ENCODE measurements around the gene PGM2.

The PGM2 gene

DNA sequence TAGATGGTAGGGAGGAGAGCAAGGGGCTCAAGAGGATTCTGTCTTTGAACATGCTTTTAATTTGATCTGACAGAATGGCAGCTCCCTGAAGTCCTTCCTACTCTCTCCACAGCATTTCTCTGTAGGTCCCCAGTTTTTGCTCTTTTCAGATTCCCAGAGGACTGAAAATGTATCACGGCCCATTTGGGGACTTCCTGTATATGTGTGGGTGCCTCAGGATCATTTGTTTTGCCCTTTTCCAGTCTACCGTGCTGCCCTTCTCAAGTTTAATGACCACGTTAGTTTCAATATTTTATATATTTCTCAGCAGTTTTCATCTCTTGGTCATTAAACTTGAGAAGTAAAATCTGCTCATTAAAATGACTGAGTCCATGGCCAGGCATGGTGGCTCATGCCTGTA is 66.7 kb downstream of the PGM2 start:
- peak overlapping the region; percentile 72 for H3K4me3 Mint-ChIP-seq
- ATAC-seq (no peak), DNase-seq (ENCODE audit: low spot score in 2 of 2) (no peak)
- H3K4me1 Mint-ChIP-seq = peaks cover 30% of the 10 kb centered on the region
- peak overlapping the region; percentile 78 for H3K27ac Mint-ChIP-seq
- no peaks in the 10 kb centered on the region for H3K9me3 Mint-ChIP-seq
- no peaks in the 10 kb centered on the region for H3K36me3 Mint-ChIP-seq

DNA sequence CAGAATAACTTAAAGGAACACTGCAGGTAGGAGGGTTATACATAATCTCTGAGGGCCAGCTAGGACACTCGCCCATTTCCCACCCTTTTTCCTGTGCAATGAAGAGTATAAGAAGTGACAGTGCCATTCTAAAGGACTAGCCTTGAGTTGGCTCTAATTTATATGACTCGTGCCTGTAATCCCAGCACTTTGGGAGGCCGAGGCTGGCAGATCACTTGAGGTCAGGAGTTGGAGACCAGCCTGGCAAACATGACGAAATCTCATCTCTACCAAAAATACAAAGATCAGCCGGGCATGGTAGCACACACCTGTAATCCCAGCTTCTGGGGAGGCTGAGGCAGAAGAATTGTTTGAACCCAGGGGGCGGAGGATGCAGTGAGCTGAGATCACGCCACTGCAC is 68.8 kb downstream of the PGM2 start:
- no peak overlapping the region for H3K4me3 Mint-ChIP-seq
- DNase-seq (ENCODE audit: low spot score in 2 of 2) (no peak), ATAC-seq (no peak)
- H3K4me1 Mint-ChIP-seq = peaks cover 41% of the 10 kb centered on the region
- H3K36me3 Mint-ChIP-seq = no peaks in the 10 kb centered on the region
- no peaks in the 10 kb centered on the region for H3K9me3 Mint-ChIP-seq
- H3K27ac Mint-ChIP-seq = no peak overlapping the region

DNA sequence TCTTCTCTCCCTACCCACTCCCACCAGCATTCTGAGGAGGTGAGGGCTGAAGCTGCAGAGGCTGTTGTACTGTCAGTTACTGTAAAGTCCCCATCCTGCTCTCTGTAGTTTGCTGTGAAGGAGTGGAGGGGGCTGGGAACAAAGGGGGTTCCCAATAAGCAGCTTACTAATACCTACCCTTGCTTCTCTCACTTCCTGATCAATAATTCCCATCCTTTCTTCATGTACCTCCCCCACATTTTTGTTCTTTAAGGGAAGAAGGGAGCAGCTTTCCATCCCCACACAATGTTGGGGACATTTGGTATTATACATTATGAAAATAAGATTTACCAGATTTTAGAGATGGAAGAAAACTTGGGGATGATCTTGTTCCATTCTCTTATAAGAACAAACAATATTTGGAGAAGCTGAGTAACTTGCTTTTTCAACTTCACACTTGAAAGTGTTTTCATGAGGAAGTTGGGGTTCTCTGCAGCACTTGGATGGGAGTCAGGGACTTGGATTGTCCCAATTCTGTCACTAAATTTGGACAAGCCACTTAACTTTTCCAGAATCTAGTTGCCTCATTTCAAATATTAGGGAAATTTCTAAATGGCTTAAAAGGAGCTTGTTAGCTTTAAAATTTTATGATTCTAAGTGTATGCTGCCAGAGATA is 69.8 kb downstream of the PGM2 start:
- H3K36me3 Mint-ChIP-seq = no peaks in the 10 kb centered on the region
- no peak overlapping the region for H3K4me3 Mint-ChIP-seq
- ATAC-seq (no peak), DNase-seq (ENCODE audit: low spot score in 2 of 2) (no peak)
- no peaks in the 10 kb centered on the region for H3K9me3 Mint-ChIP-seq
- peak overlapping the region; percentile 36 for H3K27ac Mint-ChIP-seq
- peaks cover 41% of the 10 kb centered on the region for H3K4me1 Mint-ChIP-seq

DNA sequence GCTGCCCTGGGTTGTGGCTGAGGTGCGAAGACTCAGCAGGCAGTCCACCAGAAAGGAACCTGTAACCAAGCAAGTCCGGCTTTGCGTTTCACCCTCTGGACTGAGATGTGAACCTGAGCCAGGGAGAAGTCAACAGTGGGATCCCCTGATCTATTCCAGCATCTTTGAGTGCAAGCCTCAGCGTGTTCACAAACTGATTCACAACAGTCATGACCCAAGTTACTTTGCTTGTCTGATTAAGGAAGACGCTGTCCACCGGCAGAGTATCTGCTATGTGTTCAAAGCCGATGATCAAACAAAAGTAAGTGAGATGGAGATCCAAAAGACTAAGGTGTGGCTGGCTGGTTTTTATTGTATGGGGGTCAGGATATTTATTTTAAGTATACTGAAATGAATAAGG is 75.7 kb downstream of the PGM2 start:
- H3K27ac Mint-ChIP-seq = no peak overlapping the region
- ATAC-seq (no peak), DNase-seq (ENCODE audit: low spot score in 2 of 2) (no peak)
- H3K9me3 Mint-ChIP-seq = no peaks in the 10 kb centered on the region
- H3K4me3 Mint-ChIP-seq = no peak overlapping the region
- no peaks in the 10 kb centered on the region for H3K36me3 Mint-ChIP-seq
- peaks cover 20% of the 10 kb centered on the region for H3K4me1 Mint-ChIP-seq

DNA sequence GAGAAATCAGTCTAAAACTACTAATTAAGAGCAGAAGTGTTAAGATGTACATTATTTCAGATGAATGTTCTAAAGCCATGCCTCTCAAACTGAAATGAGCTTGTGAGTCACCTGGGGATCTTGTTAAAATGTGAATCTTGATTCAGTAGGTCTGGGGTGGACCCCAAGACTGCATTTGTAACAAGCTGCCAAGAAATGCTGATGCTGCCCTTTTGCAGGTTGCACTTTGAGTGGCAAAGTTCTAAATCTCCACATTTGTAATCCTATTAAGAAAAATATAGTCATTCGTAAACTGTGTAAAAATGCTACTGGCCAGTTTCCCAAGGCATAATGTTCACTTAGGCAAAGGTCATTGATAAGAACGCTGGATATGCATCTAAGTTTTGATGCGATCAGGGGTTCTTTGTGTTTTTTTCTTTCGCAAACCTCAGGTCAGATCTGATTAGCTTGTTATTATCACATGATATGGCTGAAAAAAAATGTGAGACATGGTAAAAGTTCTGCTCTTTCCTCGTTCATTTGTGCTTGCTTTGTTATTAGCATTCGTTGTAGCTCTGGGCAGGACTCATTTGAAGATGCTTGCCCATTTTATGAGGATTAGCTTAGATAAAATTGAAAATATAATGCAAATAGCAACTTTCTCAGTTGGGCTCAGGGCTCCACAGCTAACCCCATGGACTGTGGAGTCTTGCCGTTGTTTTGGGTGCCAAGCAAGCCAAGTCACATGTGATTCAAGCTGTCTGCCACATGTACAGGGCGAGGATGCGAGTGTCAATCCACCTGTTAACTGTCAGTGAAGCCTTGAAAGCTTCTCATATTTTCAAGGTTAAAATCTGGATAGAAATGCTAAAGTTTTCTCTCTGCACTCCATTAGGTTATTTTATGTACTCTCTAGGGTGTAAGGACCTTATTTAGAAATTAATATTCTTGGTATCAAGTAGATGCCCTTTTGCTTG is 76.5 kb downstream of the PGM2 start:
- Mint-ChIP-seq H3K27ac (no peak overlapping the region), H3K9me3 (no peaks in the 10 kb centered on the region), H3K36me3 (peaks cover 7% of the 10 kb centered on the region), H3K4me1 (peaks cover 28% of the 10 kb centered on the region), H3K4me3 (no peak overlapping the region)
- peak; percentile 34 for ATAC-seq
- no peak for DNase-seq (ENCODE audit: low spot score in 2 of 2)

DNA sequence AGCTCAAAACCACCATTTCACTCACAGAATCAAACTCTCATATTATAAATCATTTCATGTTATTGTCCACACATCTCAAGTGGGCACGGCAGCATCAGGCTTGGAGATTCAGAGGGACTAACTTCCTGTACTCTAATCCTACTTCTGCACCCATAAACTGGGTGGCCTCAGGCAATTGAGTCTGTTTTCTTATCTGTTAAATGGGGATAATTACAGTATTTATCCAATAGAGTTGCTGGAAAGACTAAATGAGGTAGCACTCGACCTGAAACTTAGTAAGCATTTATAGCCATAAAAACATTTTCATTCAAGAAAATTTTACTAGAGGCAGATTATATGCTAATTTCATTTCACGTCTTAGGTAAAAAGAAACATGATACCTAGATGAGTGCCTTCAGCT is 77.4 kb downstream of the PGM2 start:
- DNase-seq (ENCODE audit: low spot score in 2 of 2) (no peak), ATAC-seq (no peak)
- peaks cover 31% of the 10 kb centered on the region for H3K4me1 Mint-ChIP-seq
- no peak overlapping the region for H3K4me3 Mint-ChIP-seq
- H3K27ac Mint-ChIP-seq = no peak overlapping the region
- H3K9me3 Mint-ChIP-seq = no peaks in the 10 kb centered on the region
- H3K36me3 Mint-ChIP-seq = peaks cover 8% of the 10 kb centered on the region

DNA sequence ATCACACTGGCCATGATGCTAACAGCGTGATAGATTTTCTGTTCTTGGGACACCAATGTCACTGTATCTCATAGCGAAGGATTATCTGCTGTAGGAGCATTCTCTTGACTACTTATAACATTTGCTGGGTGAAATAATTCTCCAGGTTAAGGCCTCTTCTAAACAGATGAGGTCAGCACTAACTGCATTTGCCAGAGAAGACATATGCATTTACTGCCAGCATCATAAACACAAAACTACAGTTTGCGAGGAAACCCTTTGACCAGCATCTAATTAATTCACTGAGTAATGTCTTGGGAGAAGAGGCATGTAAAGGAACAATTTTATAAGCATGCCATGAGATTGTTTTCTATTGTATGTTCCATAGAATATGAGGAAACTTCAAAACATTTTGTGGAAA is 78.3 kb downstream of the PGM2 start:
- DNase-seq (ENCODE audit: low spot score in 2 of 2) = no peak
- no peak overlapping the region for H3K4me3 Mint-ChIP-seq

DNA sequence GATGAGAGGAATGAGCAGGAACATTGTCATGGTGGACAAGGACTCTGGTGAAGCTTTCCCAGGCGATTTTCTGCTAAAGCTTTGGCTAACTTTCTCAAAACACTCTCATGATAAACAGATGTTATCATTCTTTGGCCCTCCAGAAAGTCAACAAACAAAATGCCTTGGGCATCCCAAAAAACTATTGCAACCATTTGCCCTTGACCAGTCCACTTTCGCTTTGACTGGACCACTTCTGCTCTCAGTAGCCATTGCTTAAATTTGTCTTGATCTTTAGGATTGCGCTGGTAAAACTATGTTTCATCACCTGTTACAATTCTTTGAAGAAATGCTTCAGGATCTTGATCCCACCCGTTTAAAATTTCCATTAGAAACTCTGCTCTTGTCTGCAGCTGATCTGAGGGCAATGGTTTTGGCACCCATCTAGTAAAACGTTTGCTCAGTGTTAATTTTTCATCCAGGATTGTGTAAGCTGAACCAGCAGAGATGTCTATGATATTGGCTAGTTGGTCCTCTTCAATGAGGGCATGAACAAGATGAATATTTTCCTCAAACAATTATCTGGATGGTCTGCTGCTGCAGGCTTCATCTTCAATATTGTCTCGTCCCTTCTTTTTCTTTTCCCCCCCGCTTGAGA is 79.2 kb downstream of the PGM2 start:
- H3K4me1 Mint-ChIP-seq = peaks cover 23% of the 10 kb centered on the region
- no peak for DNase-seq (ENCODE audit: low spot score in 2 of 2)
- H3K27ac Mint-ChIP-seq = no peak overlapping the region
- ATAC-seq = no peak
- H3K9me3 Mint-ChIP-seq = no peaks in the 10 kb centered on the region
- H3K36me3 Mint-ChIP-seq = peaks cover 8% of the 10 kb centered on the region
- no peak overlapping the region for H3K4me3 Mint-ChIP-seq

More for the DNA sequence above, 78.3 kb downstream of the PGM2 start:
- H3K4me1 Mint-ChIP-seq = peaks cover 23% of the 10 kb centered on the region
- H3K36me3 Mint-ChIP-seq = peaks cover 8% of the 10 kb centered on the region
- ATAC-seq = no peak
- no peak overlapping the region for H3K27ac Mint-ChIP-seq
- H3K9me3 Mint-ChIP-seq = no peaks in the 10 kb centered on the region

DNA sequence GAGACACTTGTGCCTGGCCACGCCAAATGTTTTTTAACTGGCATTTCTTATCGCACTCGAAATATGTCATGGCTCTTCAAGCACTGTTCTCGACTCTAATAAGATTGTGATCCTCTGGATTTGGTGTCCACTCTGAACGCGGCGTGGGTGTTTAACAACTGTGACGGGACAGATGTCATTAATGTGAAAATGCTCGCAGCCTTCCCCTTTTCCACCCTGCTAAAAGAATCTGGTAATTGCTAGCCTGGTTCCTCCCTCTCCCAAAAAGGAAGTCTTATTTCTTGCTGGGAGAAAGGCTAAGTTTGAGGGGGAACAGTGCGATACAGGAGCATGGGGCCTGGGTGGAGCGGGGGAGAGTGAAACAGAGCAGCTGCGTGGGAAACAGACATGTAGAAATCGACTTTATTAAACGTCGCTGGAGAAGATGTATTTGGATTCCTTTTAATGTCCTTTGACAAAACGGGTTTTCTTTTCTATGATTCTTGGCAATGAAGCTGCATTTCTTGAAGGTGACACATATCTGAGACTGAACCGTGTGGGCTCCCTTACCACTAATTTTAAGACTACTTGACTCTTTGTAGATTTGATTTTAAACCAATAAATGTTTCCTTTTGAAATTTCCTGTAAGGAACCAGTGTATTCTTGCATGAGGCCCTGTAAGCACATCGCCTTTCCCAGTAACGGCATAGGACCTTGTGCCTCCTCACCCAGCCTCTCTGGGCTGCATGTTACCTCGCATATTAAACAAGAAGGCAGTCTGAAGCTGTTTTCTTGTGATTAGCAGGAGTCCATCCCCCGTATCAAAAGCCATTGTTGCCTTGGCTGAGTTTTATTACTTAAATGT is 82.2 kb downstream of the PGM2 start:
- Mint-ChIP-seq H3K4me3 (no peak overlapping the region), H3K27ac (no peak overlapping the region), H3K9me3 (no peaks in the 10 kb centered on the region), H3K4me1 (peaks cover 31% of the 10 kb centered on the region), H3K36me3 (peaks cover 8% of the 10 kb centered on the region)
- no peak for ATAC-seq
- no peak for DNase-seq (ENCODE audit: low spot score in 2 of 2)

DNA sequence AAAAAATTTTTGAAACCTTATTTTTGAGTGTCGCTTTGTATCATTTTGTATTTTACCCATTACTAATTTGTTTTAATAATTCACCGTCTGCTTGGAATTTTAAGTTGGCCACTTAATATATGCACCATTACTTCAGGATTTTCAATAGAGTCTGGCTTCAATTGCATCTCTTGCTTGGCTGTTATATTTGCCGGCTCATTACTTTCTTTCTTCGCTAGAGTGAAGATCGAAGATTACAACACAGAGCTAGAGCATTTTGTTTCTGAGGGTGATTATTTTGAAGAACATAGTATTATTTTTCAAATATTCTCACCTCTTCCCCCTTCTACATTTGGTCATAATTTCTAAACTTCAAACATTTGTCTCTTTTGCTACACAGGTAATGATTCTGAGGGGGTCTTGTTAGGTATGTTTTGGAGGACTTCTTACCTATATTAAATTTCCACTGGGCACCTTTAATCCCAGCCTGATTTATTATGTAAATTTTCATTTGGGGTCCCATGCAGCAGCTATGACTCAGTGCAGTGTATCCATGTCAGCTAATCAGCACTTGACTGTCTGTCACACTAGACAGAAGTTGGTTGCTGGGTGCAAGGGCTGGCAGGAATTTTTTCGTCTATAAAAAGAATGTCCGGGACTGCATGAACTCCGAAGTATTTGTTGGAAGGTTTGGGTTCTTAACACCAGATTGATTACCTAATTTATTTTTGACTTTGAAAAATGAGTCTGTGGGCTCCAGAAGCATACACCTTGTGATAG is 83.0 kb downstream of the PGM2 start:
- DNase-seq (ENCODE audit: low spot score in 2 of 2) (no peak), ATAC-seq (no peak)
- no peak overlapping the region for H3K4me3 Mint-ChIP-seq
- H3K4me1 Mint-ChIP-seq = peaks cover 31% of the 10 kb centered on the region
- H3K9me3 Mint-ChIP-seq = no peaks in the 10 kb centered on the region
- H3K27ac Mint-ChIP-seq = no peak overlapping the region
- H3K36me3 Mint-ChIP-seq = peaks cover 8% of the 10 kb centered on the region

DNA sequence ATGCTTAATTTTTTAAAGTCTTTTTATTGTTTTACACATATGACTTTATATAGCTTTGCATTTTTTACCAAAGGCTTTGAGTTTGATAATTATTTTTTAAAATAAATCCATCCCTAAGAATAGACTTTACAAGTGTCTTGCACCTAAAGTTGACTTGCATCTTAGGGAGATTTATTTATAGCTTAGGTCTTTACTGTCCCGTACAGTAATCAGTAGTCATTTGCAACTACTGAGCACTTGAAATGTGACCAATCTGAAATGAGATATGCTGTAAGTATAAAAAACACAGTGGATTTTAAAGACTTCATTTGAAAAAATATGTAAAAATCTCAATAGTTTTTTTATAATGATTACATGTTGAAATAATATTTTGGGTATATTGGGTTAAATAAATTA is 83.6 kb downstream of the PGM2 start:
- H3K4me3 Mint-ChIP-seq = no peak overlapping the region
- ATAC-seq (no peak), DNase-seq (ENCODE audit: low spot score in 2 of 2) (no peak)
- H3K4me1 Mint-ChIP-seq = peaks cover 31% of the 10 kb centered on the region
- no peaks in the 10 kb centered on the region for H3K9me3 Mint-ChIP-seq
- H3K36me3 Mint-ChIP-seq = peaks cover 8% of the 10 kb centered on the region
- no peak overlapping the region for H3K27ac Mint-ChIP-seq
